ENCODE results near the gene TUBA1C.
"Not testable (repeated sequence)": the region's sequence is repeated elsewhere in the genome, so short reads cannot be mapped to it uniquely, and the experiment has no call there.

The TUBA1C gene

GRCh38 chr12:49301760-49302159 is 36.9 kb downstream of the TUBA1C start:
- H3K36me3 ChIP-seq, result peaks cover 19% of the 10 kb centered on the region
- H3K4me1 ChIP-seq, result peaks cover 14% of the 10 kb centered on the region
- no peaks in the 10 kb centered on the region for H3K27me3 ChIP-seq
- no peak overlapping the region for H3K4me3 ChIP-seq (ENCODE audit: low read depth, low read length)
- no peaks in the 10 kb centered on the region for H3K9me3 ChIP-seq
- TF ChIP-seq CTCF (IDR thresholded peaks at IDR 0.05; ENCODE audit: low read depth, low read length), result no peak
- no peak for DNase-seq

DNA sequence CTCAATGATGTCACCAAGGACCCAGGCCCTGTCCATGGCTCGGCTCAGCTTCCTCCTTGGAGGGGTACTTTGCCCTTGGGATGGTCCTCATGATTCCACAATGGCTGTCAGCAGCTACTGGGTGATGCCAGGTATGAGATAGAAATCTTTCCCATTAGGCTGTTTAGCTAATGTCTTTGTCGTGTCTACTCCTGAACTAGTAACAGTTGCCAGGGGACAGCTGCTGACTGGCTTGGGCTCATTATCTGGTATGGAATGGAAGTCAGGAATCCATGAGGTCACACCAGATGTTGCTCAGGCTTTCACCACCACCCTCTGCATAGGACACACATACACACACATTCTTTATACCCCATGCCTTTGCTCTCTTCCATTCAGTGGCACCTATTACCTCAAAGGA is 39.3 kb downstream of the TUBA1C start:
- Histone ChIP-seq H3K27me3 (no peaks in the 10 kb centered on the region), H3K36me3 (no peaks in the 10 kb centered on the region), H3K4me1 (peaks cover 14% of the 10 kb centered on the region), H3K9me3 (no peaks in the 10 kb centered on the region; the same call in 1 of the 2 replicates), H3K4me3 (ENCODE audit: low read depth, low read length) (no peak overlapping the region)
- DNase-seq, result peak; percentile 54
- TF ChIP-seq CTCF (IDR thresholded peaks at IDR 0.05; ENCODE audit: low read depth, low read length), result 0 out of 2 replicates have a peak, but pooled peaks have one; percentile 3

DNA sequence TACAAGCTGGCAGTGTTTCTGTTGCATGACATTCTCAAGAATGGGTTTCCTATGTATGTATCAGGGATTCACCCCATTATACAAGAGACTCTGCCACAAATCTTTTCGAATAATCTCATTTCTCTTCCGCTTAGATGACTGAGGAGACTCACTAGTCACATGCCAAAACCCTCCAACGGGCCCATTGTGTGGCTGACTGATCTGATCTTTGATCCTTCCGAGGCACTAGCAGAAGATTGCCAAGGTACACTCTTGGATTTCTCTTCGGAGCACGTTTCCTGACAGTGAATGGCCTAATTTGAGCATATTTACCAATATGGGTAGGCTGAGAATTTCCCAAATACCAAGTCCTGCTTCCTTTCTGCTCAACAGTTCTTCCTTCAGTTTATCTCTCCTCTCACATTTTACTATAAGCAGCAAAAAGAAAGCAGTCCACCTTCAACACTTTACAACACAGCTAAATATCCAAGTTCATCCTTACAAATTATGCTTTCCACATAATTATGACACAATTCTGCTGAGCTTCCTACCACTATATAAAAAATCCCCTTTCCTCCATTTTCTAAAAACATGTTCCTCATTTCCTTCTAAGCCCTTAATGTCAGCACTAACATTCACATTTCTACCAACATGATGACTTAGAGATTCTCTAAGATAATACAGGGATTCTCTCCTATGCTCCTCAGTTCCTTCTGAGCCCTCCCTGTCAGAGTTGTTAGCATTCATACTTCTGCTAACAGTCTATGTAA is 41.1 kb downstream of the TUBA1C start:
- Histone ChIP-seq H3K4me3 (ENCODE audit: low read depth, low read length) (no peak overlapping the region), H3K27me3 (no peaks in the 10 kb centered on the region), H3K36me3 (no peaks in the 10 kb centered on the region), H3K4me1 (peaks cover 14% of the 10 kb centered on the region), H3K9me3 (no peaks in the 10 kb centered on the region; the same call in 1 of the 2 replicates)
- no peak for TF ChIP-seq CTCF (IDR thresholded peaks at IDR 0.05; ENCODE audit: low read depth, low read length)
- no peak for DNase-seq

DNA sequence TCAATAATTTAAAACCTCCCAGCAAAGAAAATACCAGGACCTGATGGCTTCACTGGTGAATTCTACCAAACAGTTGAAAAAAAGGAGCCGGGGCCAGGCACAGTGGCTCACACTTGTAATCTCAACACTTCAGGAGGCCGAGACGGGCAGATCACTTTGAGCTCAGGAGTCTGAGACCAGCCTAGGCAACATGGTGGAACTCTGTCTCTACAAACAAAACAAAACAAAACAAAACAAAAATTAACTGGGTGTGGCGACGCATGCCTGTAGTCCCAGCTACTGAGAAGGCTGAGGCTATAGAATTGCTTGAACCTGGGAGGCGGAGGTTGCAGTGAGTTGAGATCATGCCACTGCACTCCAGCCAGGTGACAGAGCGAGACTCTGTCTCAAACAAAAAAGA is 44.5 kb downstream of the TUBA1C start:
- no peak overlapping the region for H3K4me3 ChIP-seq (ENCODE audit: low read depth, low read length)
- H3K36me3 ChIP-seq, result no peaks in the 10 kb centered on the region
- H3K27me3 ChIP-seq, result no peaks in the 10 kb centered on the region
- no peak for TF ChIP-seq CTCF (IDR thresholded peaks at IDR 0.05; ENCODE audit: low read depth, low read length)
- DNase-seq, result no peak
- no peaks in the 10 kb centered on the region; the same call in 1 of the 2 replicates for H3K9me3 ChIP-seq
- peaks cover 2% of the 10 kb centered on the region for H3K4me1 ChIP-seq

DNA sequence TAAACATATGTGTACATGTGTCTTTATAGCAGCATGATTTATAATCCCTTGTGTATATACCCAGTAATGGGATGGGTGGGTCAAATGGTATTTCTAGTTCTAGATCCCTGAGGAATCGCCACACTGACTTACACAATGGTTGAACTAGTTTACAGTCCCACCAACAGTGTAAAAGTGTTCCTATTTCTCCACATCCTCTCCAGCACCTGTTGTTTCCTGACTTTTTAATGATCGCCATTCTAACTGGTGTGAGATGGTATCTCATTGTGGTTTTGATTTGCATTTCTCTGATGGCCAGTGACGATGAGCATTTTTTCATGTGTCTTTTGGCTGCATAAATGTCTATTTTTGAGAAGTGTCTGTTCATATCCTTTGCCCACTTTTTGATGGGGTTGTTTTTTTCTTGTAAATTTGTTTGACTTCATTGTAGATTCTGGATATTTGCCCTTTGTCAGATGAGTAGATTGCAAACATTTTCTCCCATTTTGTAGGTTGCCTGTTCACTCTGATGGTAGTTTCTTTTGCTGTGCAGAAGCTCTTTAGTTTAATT is 45.6 kb downstream of the TUBA1C start:
- DNase-seq; H3K9me3 ChIP-seq; H3K4me3 ChIP-seq (ENCODE audit: low read depth, low read length); H3K36me3 ChIP-seq; H3K4me1 ChIP-seq; H3K27me3 ChIP-seq: not testable (repeated sequence)

DNA sequence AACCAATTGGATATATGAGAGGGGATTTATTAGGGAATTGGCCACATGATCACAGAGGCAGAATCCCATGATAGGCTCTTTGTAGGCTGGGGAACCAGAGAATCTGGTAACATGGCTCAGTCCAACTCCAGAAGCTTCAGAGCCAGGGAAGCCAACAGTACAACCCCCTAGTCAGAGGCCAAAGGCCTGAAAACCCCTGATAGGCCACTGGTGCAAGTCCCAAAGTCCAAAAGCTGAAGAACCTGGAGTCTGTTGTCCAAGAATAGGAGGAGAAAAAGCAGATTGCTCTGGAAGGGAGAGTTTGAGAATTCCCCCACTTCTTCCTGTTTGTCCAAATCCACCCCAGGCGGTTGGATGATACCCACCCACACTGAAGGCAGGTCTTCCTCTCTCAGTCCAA is 49.9 kb downstream of the TUBA1C start:
- Histone ChIP-seq H3K4me1 (no peaks in the 10 kb centered on the region), H3K4me3 (ENCODE audit: low read depth, low read length) (no peak overlapping the region), H3K36me3 (no peaks in the 10 kb centered on the region), H3K27me3 (no peaks in the 10 kb centered on the region), H3K9me3 (no peaks in the 10 kb centered on the region)
- no peak for TF ChIP-seq CTCF (IDR thresholded peaks at IDR 0.05; ENCODE audit: low read depth, low read length)
- DNase-seq, result no peak

- DNase-seq, H3K27me3 ChIP-seq: not testable (repeated sequence)
These were observed 52.2 kb downstream of the TUBA1C start for GRCh38 chr12:49317118-49317517.

GRCh38 chr12:49320411-49321103 is 55.7 kb downstream of the TUBA1C start:
- DNase-seq; H3K36me3 ChIP-seq; H3K9me3 ChIP-seq; H3K27me3 ChIP-seq; H3K4me3 ChIP-seq (ENCODE audit: low read depth, low read length); H3K4me1 ChIP-seq: not testable (repeated sequence)

More at GRCh38 chr12:49317118-49317517, 52.2 kb downstream of the TUBA1C start:
- H3K36me3 ChIP-seq; H3K4me1 ChIP-seq; H3K4me3 ChIP-seq (ENCODE audit: low read depth, low read length); H3K9me3 ChIP-seq: not testable (repeated sequence)
